Mammary epithelial cell (primary cell): Measurements from ENCODE around the gene ASIP.

Source experiments
- EZH2 ChIP-seq: IDR thresholded peaks from 2 replicates; pipeline ENCODE4 v1.6.1; 2012; ENCODE audit warnings: low read length, inconsistent platforms, borderline replicate concordance
- TF ChIP-seq, protein P1 (sequence below), 2 donors: IDR thresholded peaks in 1 of 2; conservative IDR thresholded peaks in 1 of 2; 2 replicates each; pipeline ENCODE4 v1.5.1; 2011 to 2012; ENCODE audit warnings: inconsistent platforms in 2 of 2, low read length in 2 of 2, mild to moderate bottlenecking in 2 of 2, control low read depth in 1 of 2, low read depth in 1 of 2; ENCODE audit not compliant: insufficient read depth in 1 of 2; ENCODE audit errors: extremely low read depth in 1 of 2

DNA sequence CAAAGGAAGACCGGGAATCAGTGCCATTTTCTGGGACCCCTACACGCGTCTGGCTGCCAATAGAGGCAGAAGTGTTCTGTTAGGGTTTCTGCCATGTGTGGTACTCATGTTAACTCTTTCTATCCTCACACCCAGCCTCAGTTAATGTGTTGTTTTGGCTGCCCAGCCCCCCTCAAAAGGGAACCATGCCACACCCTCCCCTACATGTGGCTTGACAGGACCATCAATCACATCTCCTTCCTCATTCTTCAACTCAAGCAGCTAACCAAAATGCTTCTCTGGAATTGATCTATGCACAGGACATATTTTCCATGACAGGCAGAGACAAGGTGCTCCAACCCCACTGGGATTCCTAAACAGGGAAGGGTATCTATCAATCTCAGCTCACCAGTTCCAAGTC, 40.0 kb downstream of the ASIP start:
- TF ChIP-seq, protein P1, sequence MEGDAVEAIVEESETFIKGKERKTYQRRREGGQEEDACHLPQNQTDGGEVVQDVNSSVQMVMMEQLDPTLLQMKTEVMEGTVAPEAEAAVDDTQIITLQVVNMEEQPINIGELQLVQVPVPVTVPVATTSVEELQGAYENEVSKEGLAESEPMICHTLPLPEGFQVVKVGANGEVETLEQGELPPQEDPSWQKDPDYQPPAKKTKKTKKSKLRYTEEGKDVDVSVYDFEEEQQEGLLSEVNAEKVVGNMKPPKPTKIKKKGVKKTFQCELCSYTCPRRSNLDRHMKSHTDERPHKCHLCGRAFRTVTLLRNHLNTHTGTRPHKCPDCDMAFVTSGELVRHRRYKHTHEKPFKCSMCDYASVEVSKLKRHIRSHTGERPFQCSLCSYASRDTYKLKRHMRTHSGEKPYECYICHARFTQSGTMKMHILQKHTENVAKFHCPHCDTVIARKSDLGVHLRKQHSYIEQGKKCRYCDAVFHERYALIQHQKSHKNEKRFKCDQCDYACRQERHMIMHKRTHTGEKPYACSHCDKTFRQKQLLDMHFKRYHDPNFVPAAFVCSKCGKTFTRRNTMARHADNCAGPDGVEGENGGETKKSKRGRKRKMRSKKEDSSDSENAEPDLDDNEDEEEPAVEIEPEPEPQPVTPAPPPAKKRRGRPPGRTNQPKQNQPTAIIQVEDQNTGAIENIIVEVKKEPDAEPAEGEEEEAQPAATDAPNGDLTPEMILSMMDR (conservative IDR thresholded peaks at IDR 0.05 in 1 of 2, IDR thresholded peaks at IDR 0.05 in 1 of 2; ENCODE audit: extremely low read depth in 1 of 2, insufficient read depth in 1 of 2, low read depth in 1 of 2, low read length in 2 of 2): no peak
- TF ChIP-seq EZH2: no peak
